ENCODE measurements around the gene NHS.

Gene NHS

GRCh38 chrX:17738737-17739535 lies 363.9 kb downstream of the NHS start:
- ATAC-seq, result peak; percentile 12 to 16

DNA sequence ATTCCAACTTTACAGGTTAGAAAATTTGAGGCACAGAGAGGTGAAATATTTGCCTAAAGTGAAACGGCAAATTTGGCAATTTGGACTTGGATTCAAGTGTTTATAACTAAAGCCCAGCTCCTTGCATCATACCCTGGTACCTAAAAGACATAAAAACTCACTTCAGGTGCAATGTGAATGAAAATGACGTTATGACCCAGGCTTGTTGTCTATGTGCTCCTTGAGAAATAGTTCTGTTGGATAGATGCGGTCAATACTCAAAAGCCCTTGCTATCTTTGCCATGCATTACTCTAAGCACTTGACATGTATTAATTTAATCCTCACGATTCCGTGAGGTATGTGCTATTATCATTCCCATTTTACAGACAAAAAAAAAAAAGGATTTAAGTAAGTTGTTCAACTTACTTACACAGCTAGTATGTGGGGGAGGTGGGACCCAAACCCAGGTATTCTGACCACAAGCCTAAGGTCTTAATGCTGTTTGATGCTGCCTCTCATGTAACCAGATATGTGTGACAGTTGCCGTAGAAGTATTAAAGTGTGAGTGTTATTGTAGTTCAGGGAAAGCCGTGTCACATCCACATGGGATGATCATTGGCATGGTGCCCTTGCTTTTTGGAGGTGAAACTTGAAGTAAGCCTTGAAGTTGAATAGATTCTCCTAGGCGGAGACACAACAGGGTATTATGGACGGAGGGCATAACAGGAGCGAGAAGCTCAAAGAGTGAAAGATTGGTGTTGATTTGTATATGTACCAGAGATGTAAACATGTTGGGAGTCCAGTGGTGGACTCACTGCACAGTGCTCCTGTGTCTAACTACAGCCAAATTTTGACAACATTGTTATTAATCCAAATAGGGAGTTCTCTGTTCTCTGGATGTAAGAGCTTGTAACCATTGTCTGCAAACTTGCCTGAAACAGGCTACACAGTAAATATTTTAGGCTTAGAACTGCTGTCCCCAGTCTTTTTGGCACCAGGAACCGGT lies 365.4 kb downstream of the NHS start:
- ATAC-seq, result no peak

DNA sequence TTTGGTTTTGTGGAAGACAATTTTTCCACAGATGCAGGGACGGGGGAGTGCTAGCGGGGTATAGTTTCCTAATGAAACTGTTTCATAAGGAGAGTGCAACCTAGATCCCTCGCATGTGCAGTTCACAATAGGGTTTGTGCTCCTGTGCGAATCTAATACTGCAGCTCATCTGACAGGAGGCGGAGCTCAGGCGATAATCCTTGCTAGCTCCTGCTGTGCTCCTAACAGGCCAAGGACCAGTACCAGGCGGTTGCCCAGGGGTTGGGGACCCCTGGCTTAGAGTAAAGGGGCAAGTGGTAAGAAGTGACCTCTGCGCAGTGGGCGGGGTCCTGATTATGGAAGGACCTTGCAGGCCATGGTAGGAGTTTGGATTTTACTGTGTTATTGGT lies 366.1 kb downstream of the NHS start:
- no peak for ATAC-seq

DNA sequence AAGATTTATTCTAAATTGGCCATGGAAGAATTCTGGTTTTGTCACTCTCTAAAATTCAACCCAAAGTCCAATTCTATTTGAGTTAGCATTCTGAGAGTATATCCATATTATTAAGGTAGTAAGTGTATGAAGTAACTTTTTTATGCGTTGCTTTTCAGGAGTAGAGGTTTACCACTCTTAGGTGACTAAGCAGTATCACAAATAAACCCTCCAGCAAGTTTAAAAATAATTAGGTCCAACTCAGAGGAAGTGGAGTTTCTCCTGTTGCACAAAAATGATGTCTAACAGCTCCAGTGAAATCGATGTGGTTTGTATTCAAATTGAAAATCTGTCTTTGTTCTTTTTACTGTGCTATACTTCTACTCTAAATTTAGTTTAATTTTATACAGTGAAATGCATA lies 368.9 kb downstream of the NHS start:
- no peak for ATAC-seq

- ATAC-seq, result no peak
Measured at GRCh38 chrX:17744896-17745523, 370.0 kb downstream of the NHS start.

DNA sequence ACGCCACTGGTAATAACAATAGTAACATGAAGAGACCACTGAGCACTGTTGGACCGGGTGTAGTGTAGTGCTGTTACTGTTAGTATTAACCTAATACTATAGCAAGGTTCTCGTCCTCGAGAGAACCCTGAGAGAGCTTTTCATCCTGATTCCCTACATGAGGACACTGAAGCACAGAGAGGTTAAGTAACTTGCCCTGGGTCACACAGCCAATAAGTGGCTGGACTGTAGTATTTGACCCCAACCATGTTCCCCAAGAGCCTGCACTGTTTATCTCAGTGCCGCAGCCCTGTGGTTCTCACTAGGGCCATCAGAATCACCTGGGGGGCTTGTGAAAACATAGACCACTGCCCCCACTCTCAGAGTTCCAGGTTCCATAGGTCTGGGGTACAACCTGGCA lies 372.7 kb downstream of the NHS start:
- ATAC-seq, result no peak

DNA sequence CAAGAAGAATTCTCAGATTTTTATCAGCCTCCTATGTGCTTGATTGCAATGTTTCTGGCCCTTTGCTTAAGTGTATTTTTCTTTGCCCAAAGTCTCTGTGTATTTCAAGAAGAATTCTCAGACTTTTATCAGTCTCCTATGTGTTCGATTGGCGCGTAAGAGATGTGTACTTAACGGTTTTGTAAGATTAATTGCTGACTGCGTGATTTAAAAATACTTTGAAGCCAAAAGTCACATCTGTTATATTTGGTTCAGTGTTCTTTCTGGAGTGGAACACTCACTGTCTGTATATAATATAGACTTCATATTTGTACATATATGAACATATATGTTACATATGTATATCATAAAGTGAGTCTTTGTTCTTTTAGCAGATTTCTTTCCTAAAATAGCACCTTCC lies 373.7 kb downstream of the NHS start:
- ATAC-seq, result no peak

DNA sequence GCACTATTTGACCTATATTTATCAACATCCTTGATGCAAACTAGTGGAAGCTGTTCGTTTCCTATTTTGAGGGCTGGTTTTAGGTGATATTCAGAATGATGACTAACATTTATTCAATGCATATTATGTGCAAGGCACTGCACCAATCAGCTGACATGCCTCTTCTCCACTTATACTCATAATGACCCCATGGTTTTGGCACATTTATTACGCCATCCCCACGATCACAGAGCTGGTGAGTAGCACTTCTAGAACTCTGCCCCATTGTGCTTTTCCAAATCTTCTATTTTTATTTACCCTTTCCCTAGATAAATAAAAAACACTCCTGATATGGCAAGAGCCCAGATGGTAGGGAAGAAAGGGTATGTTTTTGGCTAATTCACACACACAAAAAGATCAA lies 375.4 kb downstream of the NHS start:
- ATAC-seq, result no peak

- no peak for ATAC-seq
Measured at GRCh38 chrX:17758382-17758781, 383.4 kb downstream of the NHS start.

GRCh38 chrX:17759990-17760389 lies 385.0 kb downstream of the NHS start:
- no peak for ATAC-seq

- no peak for ATAC-seq
Measured at GRCh38 chrX:17767734-17768133, 392.7 kb downstream of the NHS start.

DNA sequence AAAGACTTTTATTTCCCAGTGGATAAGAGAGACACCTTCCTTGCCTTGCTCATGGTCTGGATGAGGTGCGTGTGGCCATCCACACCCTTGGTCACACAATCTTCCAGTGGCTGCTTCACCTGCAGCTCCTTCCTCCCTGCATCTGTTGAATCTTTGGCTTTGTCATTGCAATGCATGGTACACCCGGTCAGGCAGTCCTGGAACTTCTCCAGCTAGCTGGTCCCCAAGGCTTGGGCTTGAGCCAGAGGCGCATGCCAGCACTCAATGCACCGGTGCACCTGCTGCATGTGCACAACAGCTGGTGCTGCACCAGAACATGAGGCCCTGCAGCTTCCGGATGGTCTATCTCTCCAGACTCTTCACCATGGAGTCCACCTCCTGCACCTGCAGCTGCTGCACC lies 394.0 kb downstream of the NHS start:
- ATAC-seq, result no peak

DNA sequence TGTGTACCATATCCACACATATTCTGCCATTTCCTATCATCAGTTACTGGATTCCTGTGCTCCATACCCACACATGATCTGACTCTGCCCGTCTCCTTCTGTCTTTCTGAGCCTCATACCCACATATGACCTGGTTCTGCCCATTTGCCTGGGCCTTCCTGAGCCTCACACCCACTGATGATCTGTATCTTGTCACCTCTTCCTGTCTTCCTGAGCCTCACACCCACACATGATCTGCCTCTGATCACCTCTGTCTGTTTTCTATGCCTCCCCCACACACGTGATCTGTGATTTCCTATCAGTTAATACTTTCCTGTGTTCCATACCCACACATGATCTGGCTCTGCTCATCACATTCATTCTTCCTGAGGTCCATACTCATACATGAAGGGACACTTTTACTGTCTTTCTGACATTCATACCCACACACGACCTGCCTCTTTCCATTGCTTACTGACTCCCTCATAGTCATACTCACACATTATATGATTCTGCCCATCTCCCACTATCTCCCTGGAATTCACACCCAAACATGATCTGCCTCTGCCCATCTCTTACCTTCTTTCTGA lies 394.8 kb downstream of the NHS start:
- ATAC-seq, result peak in 1 of 2 donors; percentile 36

- ATAC-seq, result peak in 1 of 2 donors; percentile 20
Measured at GRCh38 chrX:17773221-17773876, 398.3 kb downstream of the NHS start.

DNA sequence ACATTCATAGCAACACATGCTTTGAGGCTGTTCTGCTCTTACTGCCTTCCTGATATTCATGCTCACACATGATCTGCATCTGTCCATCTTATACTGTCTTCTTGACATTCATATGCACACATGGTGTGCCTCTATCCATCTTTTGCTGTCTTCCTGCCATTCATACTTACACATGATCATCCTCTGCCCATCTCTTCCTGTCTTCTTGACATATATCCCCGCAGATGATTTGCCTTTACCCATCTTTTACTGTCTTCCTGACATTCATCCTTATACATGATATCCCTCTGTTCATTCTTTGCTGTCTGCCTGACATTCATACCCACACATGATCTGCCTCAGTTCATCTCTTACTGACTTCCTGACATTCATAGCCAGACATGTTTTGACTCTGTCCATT lies 399.1 kb downstream of the NHS start:
- no peak for ATAC-seq

- ATAC-seq, result no peak
Measured at GRCh38 chrX:17778997-17779396, 404.0 kb downstream of the NHS start.

DNA sequence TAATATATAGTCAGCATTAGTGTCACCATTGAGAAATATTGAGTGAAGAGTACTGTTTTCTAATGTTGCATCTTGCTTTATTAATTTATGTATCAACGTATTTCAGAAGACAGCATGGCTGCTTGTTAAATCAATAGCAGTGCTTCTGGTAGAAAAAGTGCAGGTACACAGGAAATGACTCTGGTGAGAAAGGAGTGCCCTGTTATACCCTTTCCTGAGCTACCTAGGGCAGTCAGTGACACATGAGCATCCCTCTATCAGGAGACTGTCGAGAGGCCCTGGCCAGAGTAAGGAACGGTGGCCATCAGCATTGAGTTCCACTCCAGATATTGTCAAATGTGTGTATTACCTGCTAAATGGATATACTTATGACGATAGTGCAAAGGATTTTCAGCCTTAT lies 404.4 kb downstream of the NHS start:
- no peak for ATAC-seq
